B cell (primary cell): ENCODE results near the gene MAPK4.

Experiments
- EZH2 ChIP-seq: IDR thresholded peaks from 2 replicates; pipeline ENCODE4 v1.6.1; 2012; ENCODE audit warnings: borderline replicate concordance, low read depth, mild to moderate bottlenecking, moderate library complexity, low read length; ENCODE audit not compliant: insufficient read depth, poor library complexity, severe bottlenecking
- TF ChIP-seq, protein P1 (sequence below): fragments of 200-600 bp; IDR thresholded peaks from one replicate; pipeline ENCODE4 v1.8.0; 2022; ENCODE audit warnings: antibody characterized with exemption, mild to moderate bottlenecking

- TF ChIP-seq, protein P1, sequence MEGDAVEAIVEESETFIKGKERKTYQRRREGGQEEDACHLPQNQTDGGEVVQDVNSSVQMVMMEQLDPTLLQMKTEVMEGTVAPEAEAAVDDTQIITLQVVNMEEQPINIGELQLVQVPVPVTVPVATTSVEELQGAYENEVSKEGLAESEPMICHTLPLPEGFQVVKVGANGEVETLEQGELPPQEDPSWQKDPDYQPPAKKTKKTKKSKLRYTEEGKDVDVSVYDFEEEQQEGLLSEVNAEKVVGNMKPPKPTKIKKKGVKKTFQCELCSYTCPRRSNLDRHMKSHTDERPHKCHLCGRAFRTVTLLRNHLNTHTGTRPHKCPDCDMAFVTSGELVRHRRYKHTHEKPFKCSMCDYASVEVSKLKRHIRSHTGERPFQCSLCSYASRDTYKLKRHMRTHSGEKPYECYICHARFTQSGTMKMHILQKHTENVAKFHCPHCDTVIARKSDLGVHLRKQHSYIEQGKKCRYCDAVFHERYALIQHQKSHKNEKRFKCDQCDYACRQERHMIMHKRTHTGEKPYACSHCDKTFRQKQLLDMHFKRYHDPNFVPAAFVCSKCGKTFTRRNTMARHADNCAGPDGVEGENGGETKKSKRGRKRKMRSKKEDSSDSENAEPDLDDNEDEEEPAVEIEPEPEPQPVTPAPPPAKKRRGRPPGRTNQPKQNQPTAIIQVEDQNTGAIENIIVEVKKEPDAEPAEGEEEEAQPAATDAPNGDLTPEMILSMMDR, result no peak
- TF ChIP-seq EZH2, result no peak
Observed at GRCh38 chr18:50654211-50654610, 94.3 kb downstream of the MAPK4 start.
